ENCODE results near the gene ZNF335. TPM values are rescaled to one million over a fixed set of nuclear protein-coding genes. Genes with fewer than 3 reads are reported as not detected.

The ZNF335 gene
- total RNA-seq, 6 experiments from 2014 or later, result 6.5 to 9.3 (median 7.8) TPM

- Histone ChIP-seq H3K4me3 (no peak overlapping the region), H3K27ac (no peak overlapping the region), H3K9me3 (no peaks in the 10 kb centered on the region), H3K27me3 (peaks cover 0 to 7% of the 10 kb centered on the region in 2 donors), H3K4me1 (peaks cover 0 to 11% (median 5%) of the 10 kb centered on the region in 4 donors), H3K36me3 (no peaks in the 10 kb centered on the region)
- TF ChIP-seq CTCF (IDR thresholded peaks at IDR 0.05), result no peak
- TF ChIP-seq POLR2A (IDR thresholded peaks at IDR 0.05), result no peak
- ATAC-seq, result no peak
- intact Hi-C loops (cut with DNase I), result loop anchor here in 1 of 2 donors (10.0 kb wide), 1 partner anchor 78 kb away; no protein-coding TSS in a partner anchor
- 49% methylated on average over 4 of the region's 4 CpGs for WGBS (ENCODE audit: insufficient coverage, low coverage, low lambda C conversion rate, missing lambda C conversion rate)
- DNase-seq, result no peak
Observed at GRCh38 chr20:46017272-46017671, 45.3 kb upstream of the ZNF335 start.

GRCh38 chr20:46014517-46015396 is 42.8 kb upstream of the ZNF335 start:
- Histone ChIP-seq H3K27ac (no peak overlapping the region), H3K4me3 (no peak overlapping the region), H3K36me3 (no peaks in the 10 kb centered on the region), H3K4me1 (peaks cover 0 to 11% (median 5%) of the 10 kb centered on the region in 4 donors), H3K27me3 (peaks cover 0 to 5% of the 10 kb centered on the region in 2 donors), H3K9me3 (no peaks in the 10 kb centered on the region)
- peak; percentile 41 to 79 (median 64) for ATAC-seq
- intact Hi-C loops (cut with DNase I), result loop anchor here in 1 of 2 donors (10.0 kb wide), 1 partner anchor 80 kb away; no protein-coding TSS in a partner anchor
- 34% methylated on average over 4 of the region's 7 CpGs for WGBS (ENCODE audit: insufficient coverage, low coverage, low lambda C conversion rate, missing lambda C conversion rate)
- TF ChIP-seq CTCF (IDR thresholded peaks at IDR 0.05), result no peak
- TF ChIP-seq POLR2A (IDR thresholded peaks at IDR 0.05), result no peak
- DNase-seq, result no peak

GRCh38 chr20:46013829-46014516 is 42.0 kb upstream of the ZNF335 start:
- Histone ChIP-seq H3K27ac (no peak overlapping the region), H3K27me3 (peaks cover 0 to 5% of the 10 kb centered on the region in 2 donors), H3K4me1 (peaks cover 0 to 11% (median 5%) of the 10 kb centered on the region in 4 donors), H3K4me3 (no peak overlapping the region), H3K9me3 (no peaks in the 10 kb centered on the region), H3K36me3 (no peaks in the 10 kb centered on the region)
- no peak for TF ChIP-seq POLR2A (IDR thresholded peaks at IDR 0.05)
- peak; percentile 67 to 83 (median 75) for TF ChIP-seq CTCF (IDR thresholded peaks at IDR 0.05)
- 2% methylated on average over 24 of the region's 67 CpGs for WGBS (ENCODE audit: insufficient coverage, low coverage, low lambda C conversion rate, missing lambda C conversion rate)
- ATAC-seq (peak; percentile 83 to 93 (median 88)), DNase-seq (peak in 2 of 3 donors; percentile 66 to 74)
- intact Hi-C loops (cut with DNase I), result loop anchor here in 1 of 2 donors (10.0 kb wide), 1 partner anchor 81 kb away; no protein-coding TSS in a partner anchor

- TF ChIP-seq POLR2A (IDR thresholded peaks at IDR 0.05) (no peak), CTCF (IDR thresholded peaks at IDR 0.05) (no peak)
- H3K27me3 ChIP-seq, result peaks cover 0 to 5% of the 10 kb centered on the region in 2 donors
- ATAC-seq, result no peak
- H3K4me1 ChIP-seq, result peaks cover 0 to 11% (median 5%) of the 10 kb centered on the region in 4 donors
- H3K9me3 ChIP-seq, result no peaks in the 10 kb centered on the region
- DNase-seq, result no peak
- H3K36me3 ChIP-seq, result no peaks in the 10 kb centered on the region
- H3K4me3 ChIP-seq, result no peak overlapping the region
- intact Hi-C loops (cut with DNase I), result loop anchor here in 1 of 2 donors (10.0 kb wide), 1 partner anchor 81 kb away; no protein-coding TSS in a partner anchor
- H3K27ac ChIP-seq, result no peak overlapping the region
- 14% methylated on average over 19 of the region's 29 CpGs for WGBS (ENCODE audit: insufficient coverage, low coverage, low lambda C conversion rate, missing lambda C conversion rate)
Observed at GRCh38 chr20:46013322-46013828, 41.4 kb upstream of the ZNF335 start.

Data from right lobe of liver (tissue), 6 donors.